DOHH2 (cell line): ENCODE results near the gene PITPNC1.

ENCODE experiments used
- H3F3A ChIP-seq: fragments of 200-600 bp; sonication (generic), shearing (Covaris generic); 2 replicates; pipeline ENCODE4 v1.6.0; 2016; ENCODE audit warnings: antibody characterized with exemption, mild to moderate bottlenecking; ENCODE audit not compliant: control insufficient read depth, insufficient read depth
- H3K27ac ChIP-seq: fragments of 200-600 bp; sonication (generic); 2 replicates; pipeline ENCODE4 v1.5.1; 2014; ENCODE audit warnings: low read depth, mild to moderate bottlenecking, low read length, moderate library complexity
- H3K27me3 ChIP-seq: fragments of 200-600 bp; sonication (generic); 2 replicates; pipeline ENCODE4 v1.6.1; 2014; ENCODE audit warnings: mild to moderate bottlenecking, low read length, mixed read lengths; ENCODE audit not compliant: control insufficient read depth
- H3K36me3 ChIP-seq: fragments of 200-600 bp; sonication (generic); 2 replicates; pipeline ENCODE4 v1.6.1; 2014; ENCODE audit warnings: mild to moderate bottlenecking, low read length, moderate library complexity, mixed read lengths; ENCODE audit not compliant: control insufficient read depth
- H3K4me1 ChIP-seq: fragments of 200-600 bp; sonication (generic); 2 replicates; pipeline ENCODE4 v1.6.1; 2014; ENCODE audit warnings: mild to moderate bottlenecking, low read length, mixed read lengths; ENCODE audit not compliant: control insufficient read depth
- H3K4me2 ChIP-seq: fragments of 200-600 bp; sonication (generic); 2 replicates; pipeline ENCODE4 v1.6.0; 2014; ENCODE audit warnings: mild to moderate bottlenecking, low read length, moderate library complexity
- H3K4me3 ChIP-seq: fragments of 200-600 bp; sonication (generic); 2 replicates; pipeline ENCODE4 v1.5.1; 2014; ENCODE audit warnings: mild to moderate bottlenecking, low read length, mixed read lengths
- H3K79me2 ChIP-seq: fragments of 200-600 bp; sonication (generic); 2 replicates; pipeline ENCODE4 v1.6.1; 2014; ENCODE audit warnings: mild to moderate bottlenecking, low read length, mixed read lengths; ENCODE audit not compliant: control insufficient read depth
- H3K9me2 ChIP-seq: fragments of 200-600 bp; sonication (generic); replicated peaks from 2 replicates; pipeline ENCODE4 v1.6.1; 2014; ENCODE audit warnings: mild to moderate bottlenecking, low read length, mixed read lengths; ENCODE audit not compliant: control insufficient read depth
- H3K9me3 ChIP-seq: fragments of 200-600 bp; sonication (generic); 2 replicates; pipeline ENCODE4 v1.6.1; 2014; ENCODE audit warnings: antibody characterized with exemption, low read length, mixed read lengths; ENCODE audit not compliant: control insufficient read depth, insufficient read depth
- H4K20me1 ChIP-seq: fragments of 200-600 bp; sonication (generic); 2 replicates; pipeline ENCODE4 v1.6.0; 2014; ENCODE audit warnings: low read depth, mild to moderate bottlenecking, antibody characterized with exemption, low read length, moderate library complexity; ENCODE audit not compliant: control insufficient read depth, insufficient read depth
- CTCF ChIP-seq: fragments of 200-600 bp; sonication (generic); IDR thresholded peaks from one replicate; pipeline ENCODE4 v1.5.1; 2014; ENCODE audit warnings: antibody characterized with exemption, mild to moderate bottlenecking, low read depth, low read length; ENCODE audit not compliant: poor library complexity, severe bottlenecking
- EZH2phosphoT487 ChIP-seq: fragments of 200-600 bp; sonication (generic); IDR thresholded peaks from 2 replicates; pipeline ENCODE4 v1.6.1; 2017; ENCODE audit warnings: borderline replicate concordance, mild to moderate bottlenecking, antibody characterized with exemption, low read length, moderate library complexity, mixed read lengths

Gene PITPNC1

GRCh38 chr17:67481808-67482207 lies 104.7 kb downstream of the PITPNC1 start:
- Histone ChIP-seq H3F3A (0 out of 2 replicates have a peak, but pooled peaks cover 2% of the 10 kb centered on the region), H3K4me3 (no peak overlapping the region), H3K79me2 (no peaks in the 10 kb centered on the region), H3K9me2 (no peaks in the 10 kb centered on the region), H3K4me2 (no peak overlapping the region), H3K9me3 (no peaks in the 10 kb centered on the region), H3K4me1 (peaks cover 33% of the 10 kb centered on the region), H3K27me3 (0 out of 2 replicates have a peak, but pooled peaks cover 2% of the 10 kb centered on the region), H3K27ac (no peak overlapping the region), H3K36me3 (no peaks in the 10 kb centered on the region), H4K20me1 (no peaks in the 10 kb centered on the region)
- no peak for TF ChIP-seq CTCF
- no peak for TF ChIP-seq EZH2phosphoT487

- Histone ChIP-seq H3K27ac (no peak overlapping the region), H4K20me1 (no peaks in the 10 kb centered on the region), H3K4me1 (peaks cover 38% of the 10 kb centered on the region), H3K36me3 (no peaks in the 10 kb centered on the region), H3K79me2 (no peaks in the 10 kb centered on the region), H3K27me3 (0 out of 2 replicates have a peak, but pooled peaks cover 2% of the 10 kb centered on the region), H3F3A (0 out of 2 replicates have a peak, but pooled peaks cover 2% of the 10 kb centered on the region), H3K4me2 (no peak overlapping the region), H3K9me2 (no peaks in the 10 kb centered on the region), H3K4me3 (no peak overlapping the region), H3K9me3 (no peaks in the 10 kb centered on the region)
- TF ChIP-seq CTCF (no peak), EZH2phosphoT487 (no peak)
Measured at GRCh38 chr17:67482764-67483163, 105.7 kb downstream of the PITPNC1 start.

GRCh38 chr17:67484261-67484660 lies 107.2 kb downstream of the PITPNC1 start:
- Histone ChIP-seq H3K4me3 (no peak overlapping the region), H4K20me1 (no peaks in the 10 kb centered on the region), H3K4me2 (no peak overlapping the region), H3K4me1 (peaks cover 25% of the 10 kb centered on the region), H3K9me3 (no peaks in the 10 kb centered on the region), H3K27me3 (no peaks in the 10 kb centered on the region), H3K36me3 (no peaks in the 10 kb centered on the region), H3K9me2 (no peaks in the 10 kb centered on the region), H3K27ac (no peak overlapping the region), H3K79me2 (no peaks in the 10 kb centered on the region), H3F3A (0 out of 2 replicates have a peak, but pooled peaks cover 2% of the 10 kb centered on the region)
- no peak for TF ChIP-seq CTCF
- no peak for TF ChIP-seq EZH2phosphoT487
